DOHH2 (cell line): ENCODE measurements around the gene ST13.

Source experiments
- H3F3A ChIP-seq: fragments of 200-600 bp; sonication (generic), shearing (Covaris generic); 2 replicates; pipeline ENCODE4 v1.6.0; 2016; ENCODE audit warnings: antibody characterized with exemption, mild to moderate bottlenecking; ENCODE audit not compliant: control insufficient read depth, insufficient read depth
- H3K27ac ChIP-seq: fragments of 200-600 bp; sonication (generic); 2 replicates; pipeline ENCODE4 v1.5.1; 2014; ENCODE audit warnings: low read depth, mild to moderate bottlenecking, low read length, moderate library complexity
- H3K27me3 ChIP-seq: fragments of 200-600 bp; sonication (generic); 2 replicates; pipeline ENCODE4 v1.6.1; 2014; ENCODE audit warnings: mild to moderate bottlenecking, low read length, mixed read lengths; ENCODE audit not compliant: control insufficient read depth
- H3K36me3 ChIP-seq: fragments of 200-600 bp; sonication (generic); 2 replicates; pipeline ENCODE4 v1.6.1; 2014; ENCODE audit warnings: mild to moderate bottlenecking, low read length, moderate library complexity, mixed read lengths; ENCODE audit not compliant: control insufficient read depth
- H3K4me1 ChIP-seq: fragments of 200-600 bp; sonication (generic); 2 replicates; pipeline ENCODE4 v1.6.1; 2014; ENCODE audit warnings: mild to moderate bottlenecking, low read length, mixed read lengths; ENCODE audit not compliant: control insufficient read depth
- H3K4me2 ChIP-seq: fragments of 200-600 bp; sonication (generic); 2 replicates; pipeline ENCODE4 v1.6.0; 2014; ENCODE audit warnings: mild to moderate bottlenecking, low read length, moderate library complexity
- H3K4me3 ChIP-seq: fragments of 200-600 bp; sonication (generic); 2 replicates; pipeline ENCODE4 v1.5.1; 2014; ENCODE audit warnings: mild to moderate bottlenecking, low read length, mixed read lengths
- H3K79me2 ChIP-seq: fragments of 200-600 bp; sonication (generic); 2 replicates; pipeline ENCODE4 v1.6.1; 2014; ENCODE audit warnings: mild to moderate bottlenecking, low read length, mixed read lengths; ENCODE audit not compliant: control insufficient read depth
- H3K9me2 ChIP-seq: fragments of 200-600 bp; sonication (generic); replicated peaks from 2 replicates; pipeline ENCODE4 v1.6.1; 2014; ENCODE audit warnings: mild to moderate bottlenecking, low read length, mixed read lengths; ENCODE audit not compliant: control insufficient read depth
- H3K9me3 ChIP-seq: fragments of 200-600 bp; sonication (generic); 2 replicates; pipeline ENCODE4 v1.6.1; 2014; ENCODE audit warnings: antibody characterized with exemption, low read length, mixed read lengths; ENCODE audit not compliant: control insufficient read depth, insufficient read depth
- H4K20me1 ChIP-seq: fragments of 200-600 bp; sonication (generic); 2 replicates; pipeline ENCODE4 v1.6.0; 2014; ENCODE audit warnings: low read depth, mild to moderate bottlenecking, antibody characterized with exemption, low read length, moderate library complexity; ENCODE audit not compliant: control insufficient read depth, insufficient read depth
- EZH2phosphoT487 ChIP-seq: fragments of 200-600 bp; sonication (generic); IDR thresholded peaks from 2 replicates; pipeline ENCODE4 v1.6.1; 2017; ENCODE audit warnings: borderline replicate concordance, mild to moderate bottlenecking, antibody characterized with exemption, low read length, moderate library complexity, mixed read lengths
- TF ChIP-seq, protein P1 (sequence below): fragments of 200-600 bp; sonication (generic); IDR thresholded peaks from one replicate; pipeline ENCODE4 v1.5.1; 2014; ENCODE audit warnings: antibody characterized with exemption, mild to moderate bottlenecking, low read depth, low read length; ENCODE audit not compliant: poor library complexity, severe bottlenecking

Gene ST13

GRCh38 chr22:40805239-40805638 lies 51.2 kb downstream of the ST13 start:
- peaks cover 22% of the 10 kb centered on the region for H3K36me3 ChIP-seq
- H3K27me3 ChIP-seq: no peaks in the 10 kb centered on the region
- H3K9me3 ChIP-seq: no peaks in the 10 kb centered on the region
- no peaks in the 10 kb centered on the region for H3K9me2 ChIP-seq
- H4K20me1 ChIP-seq: peaks cover 3% of the 10 kb centered on the region; the same call in 1 of the 2 replicates
- peaks cover 85% of the 10 kb centered on the region for H3K79me2 ChIP-seq
- no peak overlapping the region for H3K4me3 ChIP-seq
- no peak overlapping the region for H3K27ac ChIP-seq
- TF ChIP-seq, protein P1, sequence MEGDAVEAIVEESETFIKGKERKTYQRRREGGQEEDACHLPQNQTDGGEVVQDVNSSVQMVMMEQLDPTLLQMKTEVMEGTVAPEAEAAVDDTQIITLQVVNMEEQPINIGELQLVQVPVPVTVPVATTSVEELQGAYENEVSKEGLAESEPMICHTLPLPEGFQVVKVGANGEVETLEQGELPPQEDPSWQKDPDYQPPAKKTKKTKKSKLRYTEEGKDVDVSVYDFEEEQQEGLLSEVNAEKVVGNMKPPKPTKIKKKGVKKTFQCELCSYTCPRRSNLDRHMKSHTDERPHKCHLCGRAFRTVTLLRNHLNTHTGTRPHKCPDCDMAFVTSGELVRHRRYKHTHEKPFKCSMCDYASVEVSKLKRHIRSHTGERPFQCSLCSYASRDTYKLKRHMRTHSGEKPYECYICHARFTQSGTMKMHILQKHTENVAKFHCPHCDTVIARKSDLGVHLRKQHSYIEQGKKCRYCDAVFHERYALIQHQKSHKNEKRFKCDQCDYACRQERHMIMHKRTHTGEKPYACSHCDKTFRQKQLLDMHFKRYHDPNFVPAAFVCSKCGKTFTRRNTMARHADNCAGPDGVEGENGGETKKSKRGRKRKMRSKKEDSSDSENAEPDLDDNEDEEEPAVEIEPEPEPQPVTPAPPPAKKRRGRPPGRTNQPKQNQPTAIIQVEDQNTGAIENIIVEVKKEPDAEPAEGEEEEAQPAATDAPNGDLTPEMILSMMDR: no peak
- TF ChIP-seq EZH2phosphoT487: no peak
- no peak overlapping the region for H3K4me2 ChIP-seq
- no peaks in the 10 kb centered on the region for H3F3A ChIP-seq
- peaks cover 9% of the 10 kb centered on the region; the same call in 1 of the 2 replicates for H3K4me1 ChIP-seq

- H3K79me2 ChIP-seq: peaks cover 66% of the 10 kb centered on the region
Observed at GRCh38 chr22:40803321-40803720, 53.1 kb downstream of the ST13 start.

GRCh38 chr22:40799008-40799407 lies 57.4 kb downstream of the ST13 start:
- no peaks in the 10 kb centered on the region for H3K27me3 ChIP-seq
- no peak overlapping the region for H3K4me2 ChIP-seq

More at GRCh38 chr22:40803321-40803720, 53.1 kb downstream of the ST13 start:
- no peaks in the 10 kb centered on the region for H3K27me3 ChIP-seq
- no peak overlapping the region for H3K27ac ChIP-seq
- peaks cover 3% of the 10 kb centered on the region; the same call in 1 of the 2 replicates for H4K20me1 ChIP-seq
- H3K4me2 ChIP-seq: no peak overlapping the region
- H3K9me2 ChIP-seq: no peaks in the 10 kb centered on the region
- H3K4me3 ChIP-seq: no peak overlapping the region
- H3F3A ChIP-seq: no peaks in the 10 kb centered on the region
- peaks cover 26% of the 10 kb centered on the region for H3K36me3 ChIP-seq
- H3K4me1 ChIP-seq: peaks cover 4% of the 10 kb centered on the region; the same call in 1 of the 2 replicates
- no peaks in the 10 kb centered on the region for H3K9me3 ChIP-seq
- TF ChIP-seq, protein P1: no peak
- no peak for TF ChIP-seq EZH2phosphoT487

More at GRCh38 chr22:40799008-40799407, 57.4 kb downstream of the ST13 start:
- H4K20me1 ChIP-seq: no peaks in the 10 kb centered on the region; the same call in 1 of the 2 replicates
- H3K9me2 ChIP-seq: no peaks in the 10 kb centered on the region
- H3K79me2 ChIP-seq: peaks cover 25% of the 10 kb centered on the region
- no peak overlapping the region for H3K27ac ChIP-seq
- H3K4me3 ChIP-seq: no peak overlapping the region
- no peaks in the 10 kb centered on the region for H3K9me3 ChIP-seq
- no peaks in the 10 kb centered on the region for H3K4me1 ChIP-seq
- H3K36me3 ChIP-seq: peaks cover 25% of the 10 kb centered on the region
- TF ChIP-seq EZH2phosphoT487: no peak
- TF ChIP-seq, protein P1: no peak
- H3F3A ChIP-seq: peaks cover 3% of the 10 kb centered on the region; the same call in 1 of the 2 replicates
